Vagina (tissue), 2 donors: ENCODE results near the gene VSIR.

Experiments
- POLR2A ChIP-seq, 2 donors: fragments of 450-650 bp; IDR thresholded peaks; one replicate each; pipeline ENCODE4 v1.6.1; 2017; ENCODE audit warnings: antibody characterized with exemption in 2 of 2, mild to moderate bottlenecking in 2 of 2, moderate library complexity in 2 of 2
- POLR2AphosphoS5 ChIP-seq, 2 donors: sonication (generic); formaldehyde crosslinking; IDR thresholded peaks; one replicate each; pipeline ENCODE4 v1.9.0; 2017; ENCODE audit warnings: antibody characterized with exemption in 2 of 2, mild to moderate bottlenecking in 2 of 2, low read depth in 1 of 2; ENCODE audit not compliant: insufficient read depth in 1 of 2
- TF ChIP-seq, protein P1 (sequence below), 3 experiments: fragments of 450-650 bp in 2 of 3; fragments of 200-600 bp in 1 of 3; sonication (generic) in 1 of 3; IDR thresholded peaks; one replicate each; pipeline ENCODE4 v1.5.1; 2017 to 2019; ENCODE audit warnings: antibody characterized with exemption in 3 of 3, mild to moderate bottlenecking in 2 of 3, moderate library complexity in 2 of 3

GRCh38 chr10:71777213-71777985, 4.1 kb upstream of the VSIR start:
- TF ChIP-seq, protein P1, sequence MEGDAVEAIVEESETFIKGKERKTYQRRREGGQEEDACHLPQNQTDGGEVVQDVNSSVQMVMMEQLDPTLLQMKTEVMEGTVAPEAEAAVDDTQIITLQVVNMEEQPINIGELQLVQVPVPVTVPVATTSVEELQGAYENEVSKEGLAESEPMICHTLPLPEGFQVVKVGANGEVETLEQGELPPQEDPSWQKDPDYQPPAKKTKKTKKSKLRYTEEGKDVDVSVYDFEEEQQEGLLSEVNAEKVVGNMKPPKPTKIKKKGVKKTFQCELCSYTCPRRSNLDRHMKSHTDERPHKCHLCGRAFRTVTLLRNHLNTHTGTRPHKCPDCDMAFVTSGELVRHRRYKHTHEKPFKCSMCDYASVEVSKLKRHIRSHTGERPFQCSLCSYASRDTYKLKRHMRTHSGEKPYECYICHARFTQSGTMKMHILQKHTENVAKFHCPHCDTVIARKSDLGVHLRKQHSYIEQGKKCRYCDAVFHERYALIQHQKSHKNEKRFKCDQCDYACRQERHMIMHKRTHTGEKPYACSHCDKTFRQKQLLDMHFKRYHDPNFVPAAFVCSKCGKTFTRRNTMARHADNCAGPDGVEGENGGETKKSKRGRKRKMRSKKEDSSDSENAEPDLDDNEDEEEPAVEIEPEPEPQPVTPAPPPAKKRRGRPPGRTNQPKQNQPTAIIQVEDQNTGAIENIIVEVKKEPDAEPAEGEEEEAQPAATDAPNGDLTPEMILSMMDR (IDR thresholded peaks at IDR 0.05) = no peak
- TF ChIP-seq POLR2AphosphoS5 (IDR thresholded peaks at IDR 0.05; ENCODE audit: insufficient read depth in 1 of 2, low read depth in 1 of 2) (no peak), POLR2A (IDR thresholded peaks at IDR 0.05) (no peak)
